Measurements from ENCODE around the gene CCDC91.

DNA sequence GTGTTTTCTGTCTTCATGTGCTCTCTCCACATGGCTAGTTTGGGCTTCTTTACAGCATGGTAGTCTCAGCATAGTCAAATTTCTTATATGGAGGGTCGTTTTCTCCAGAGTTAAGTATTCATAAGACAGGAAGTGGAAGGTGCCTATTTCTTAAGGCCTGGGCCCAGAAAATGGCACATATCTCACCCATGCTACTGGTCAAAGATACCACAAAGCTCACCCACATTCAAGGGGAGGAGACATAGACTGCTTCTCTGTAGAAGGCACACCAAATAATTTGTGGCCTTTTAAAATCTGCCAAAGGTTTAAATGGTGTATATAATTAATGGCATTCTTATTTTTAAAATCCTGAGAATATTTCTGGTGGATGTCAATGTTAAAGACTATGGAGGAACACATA is 44.8 kb downstream of the CCDC91 start:
- TF ChIP-seq, protein P1, sequence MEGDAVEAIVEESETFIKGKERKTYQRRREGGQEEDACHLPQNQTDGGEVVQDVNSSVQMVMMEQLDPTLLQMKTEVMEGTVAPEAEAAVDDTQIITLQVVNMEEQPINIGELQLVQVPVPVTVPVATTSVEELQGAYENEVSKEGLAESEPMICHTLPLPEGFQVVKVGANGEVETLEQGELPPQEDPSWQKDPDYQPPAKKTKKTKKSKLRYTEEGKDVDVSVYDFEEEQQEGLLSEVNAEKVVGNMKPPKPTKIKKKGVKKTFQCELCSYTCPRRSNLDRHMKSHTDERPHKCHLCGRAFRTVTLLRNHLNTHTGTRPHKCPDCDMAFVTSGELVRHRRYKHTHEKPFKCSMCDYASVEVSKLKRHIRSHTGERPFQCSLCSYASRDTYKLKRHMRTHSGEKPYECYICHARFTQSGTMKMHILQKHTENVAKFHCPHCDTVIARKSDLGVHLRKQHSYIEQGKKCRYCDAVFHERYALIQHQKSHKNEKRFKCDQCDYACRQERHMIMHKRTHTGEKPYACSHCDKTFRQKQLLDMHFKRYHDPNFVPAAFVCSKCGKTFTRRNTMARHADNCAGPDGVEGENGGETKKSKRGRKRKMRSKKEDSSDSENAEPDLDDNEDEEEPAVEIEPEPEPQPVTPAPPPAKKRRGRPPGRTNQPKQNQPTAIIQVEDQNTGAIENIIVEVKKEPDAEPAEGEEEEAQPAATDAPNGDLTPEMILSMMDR (IDR thresholded peaks at IDR 0.05; ENCODE audit: insufficient read depth, low read length, poor library complexity, severe bottlenecking) = no peak
- TF ChIP-seq EZH2phosphoT487 (conservative IDR thresholded peaks at IDR 0.05; ENCODE audit: low read length) = no peak

Measured in SU-DHL-6 (cell line).